HEK293 (cell line): ENCODE results near the gene COPS4.

Experiments
- CTCF ChIA-PET: fragments of 350-600 bp; formaldehyde crosslinking; extraction: SDS; loops from one replicate; lab custom pipeline; 2021; ENCODE audit warnings: antibody characterized with exemption; lab: Yijun Ruan, JAX
- POLR2A ChIA-PET: fragments of 300-600 bp; formaldehyde crosslinking; extraction: SDS; loops from one replicate; lab custom pipeline; 2020; ENCODE audit warnings: antibody characterized with exemption, inconsistent platforms; lab: Yijun Ruan, JAX
- H3K27ac ChIP-seq: fragments of 200-500 bp; sonication (Bioruptor generic); 2 replicates; pipeline ENCODE4 v1.5.1; 2014; ENCODE audit warnings: low read depth, low read length, control low read depth, inconsistent platforms; ENCODE audit errors: extremely low read depth
- H3K36me3 ChIP-seq, 2 experiments: fragments of 200-500 bp in 1 of 2; sonication (Bioruptor generic) in 1 of 2; 1 replicate in 1 of 2; 2 replicates in 1 of 2; pipeline ENCODE4 v1.5.1; 2014 to 2017; ENCODE audit warnings: inconsistent platforms in 2 of 2, low read length in 2 of 2; ENCODE audit not compliant: control insufficient read depth in 2 of 2, insufficient read depth in 1 of 2
- H3K4me1 ChIP-seq: fragments of 200-500 bp; sonication (Bioruptor generic); 2 replicates; pipeline ENCODE4 v1.5.1; 2014; ENCODE audit warnings: mild to moderate bottlenecking, low read length, inconsistent platforms; ENCODE audit not compliant: control insufficient read depth, insufficient read depth
- H3K4me3 ChIP-seq: 2 replicates; pipeline ENCODE4 v1.5.1; 2011; ENCODE audit warnings: low read depth, mild to moderate bottlenecking, control low read depth, low read length, moderate library complexity
- H3K9me3 ChIP-seq: fragments of 200-500 bp; sonication (Bioruptor generic); 2 replicates; pipeline ENCODE4 v1.5.1; 2014; ENCODE audit warnings: low read depth, low read length, inconsistent platforms; ENCODE audit not compliant: control insufficient read depth, insufficient read depth
- GFI1B ChIP-seq: fragments of 450-650 bp; formaldehyde crosslinking; IDR thresholded peaks from 2 replicates; pipeline ENCODE4 v1.5.1; 2016; ENCODE audit warnings: missing biosample characterization, missing genetic modification characterization
- PBX3 ChIP-seq: sonication (generic); formaldehyde crosslinking; IDR thresholded peaks from 2 replicates; pipeline ENCODE4 v1.8.1; 2022; ENCODE audit warnings: mild to moderate bottlenecking, moderate library complexity, missing genetic modification reagents
- SETDB1 ChIP-seq: IDR thresholded peaks from one replicate; pipeline ENCODE4 v1.6.1; 2017; ENCODE audit warnings: mild to moderate bottlenecking, low read length, moderate library complexity, mixed read lengths; ENCODE audit not compliant: insufficient read length
- SP2 ChIP-seq: fragments of 450-650 bp; formaldehyde crosslinking; IDR thresholded peaks from 2 replicates; pipeline ENCODE4 v1.5.1; 2016; ENCODE audit warnings: missing biosample characterization, missing genetic modification characterization
- SP3 ChIP-seq: fragments of 450-650 bp; formaldehyde crosslinking; IDR thresholded peaks from 2 replicates; pipeline ENCODE4 v1.5.1; 2016; ENCODE audit warnings: missing biosample characterization, missing genetic modification characterization
- YY1 ChIP-seq: fragments of 450-650 bp; formaldehyde crosslinking; IDR thresholded peaks from 2 replicates; pipeline ENCODE4 v1.5.1; 2018; ENCODE audit warnings: missing biosample characterization, missing genetic modification characterization
- ZBTB49 ChIP-seq: fragments of 450-650 bp; formaldehyde crosslinking; IDR thresholded peaks from 2 replicates; pipeline ENCODE4 v1.5.1; 2016; ENCODE audit warnings: missing biosample characterization, missing genetic modification characterization, low read depth
- ZNF214 ChIP-seq: fragments of 450-650 bp; formaldehyde crosslinking; IDR thresholded peaks from 2 replicates; pipeline ENCODE4 v1.5.1; 2017; ENCODE audit warnings: missing biosample characterization, mild to moderate bottlenecking, missing genetic modification characterization, borderline replicate concordance
- ZNF266 ChIP-seq: fragments of 450-650 bp; formaldehyde crosslinking; IDR thresholded peaks from 2 replicates; pipeline ENCODE4 v1.5.1; 2016; ENCODE audit warnings: missing biosample characterization, missing genetic modification characterization, low read depth
- ZNF280D ChIP-seq: fragments of 450-650 bp; formaldehyde crosslinking; IDR thresholded peaks from 2 replicates; pipeline ENCODE4 v1.5.1; 2016; ENCODE audit warnings: missing biosample characterization, missing genetic modification characterization
- ZNF354C ChIP-seq: fragments of 450-650 bp; formaldehyde crosslinking; IDR thresholded peaks from 2 replicates; pipeline ENCODE4 v1.5.1; 2016; ENCODE audit warnings: missing biosample characterization, missing genetic modification characterization, low read depth, borderline replicate concordance
- ZNF391 ChIP-seq: fragments of 450-650 bp; formaldehyde crosslinking; IDR thresholded peaks from 2 replicates; pipeline ENCODE4 v1.5.1; 2016; ENCODE audit warnings: low read depth, missing biosample characterization, missing genetic modification characterization, borderline replicate concordance
- ZNF404 ChIP-seq: fragments of 450-650 bp; formaldehyde crosslinking; IDR thresholded peaks from 2 replicates; pipeline ENCODE4 v1.5.1; 2017; ENCODE audit warnings: missing biosample characterization, missing genetic modification characterization
- ZNF501 ChIP-seq: fragments of 450-650 bp; formaldehyde crosslinking; IDR thresholded peaks from 2 replicates; pipeline ENCODE4 v1.5.1; 2016; ENCODE audit warnings: missing biosample characterization, missing genetic modification characterization
- ZNF549 ChIP-seq: fragments of 450-650 bp; IDR thresholded peaks from 2 replicates; pipeline ENCODE4 v1.5.1; 2018; ENCODE audit warnings: missing biosample characterization, missing genetic modification characterization, mild to moderate bottlenecking, inconsistent platforms, moderate library complexity
- ZNF664 ChIP-seq: fragments of 450-650 bp; formaldehyde crosslinking; IDR thresholded peaks from 2 replicates; pipeline ENCODE4 v1.5.1; 2016; ENCODE audit warnings: missing biosample characterization, missing genetic modification characterization
- ZNF677 ChIP-seq: fragments of 450-650 bp; IDR thresholded peaks from 2 replicates; pipeline ENCODE4 v1.5.0; 2018; ENCODE audit warnings: missing biosample characterization, mild to moderate bottlenecking, missing genetic modification characterization, moderate library complexity
- ZNF777 ChIP-seq: fragments of 450-650 bp; formaldehyde crosslinking; IDR thresholded peaks from 2 replicates; pipeline ENCODE4 v1.5.1; 2017; ENCODE audit warnings: missing biosample characterization, missing genetic modification characterization, borderline replicate concordance
- ZNF785 ChIP-seq: fragments of 450-650 bp; formaldehyde crosslinking; IDR thresholded peaks from 2 replicates; pipeline ENCODE4 v1.5.1; 2016; ENCODE audit warnings: missing biosample characterization, missing genetic modification characterization
- ZNF830 ChIP-seq: fragments of 450-650 bp; IDR thresholded peaks from 2 replicates; pipeline ENCODE4 v1.5.0; 2018; ENCODE audit warnings: missing biosample characterization, missing genetic modification characterization, low read depth, mild to moderate bottlenecking, moderate library complexity
- ZSCAN18 ChIP-seq: fragments of 450-650 bp; formaldehyde crosslinking; IDR thresholded peaks from 2 replicates; pipeline ENCODE4 v1.5.1; 2016; ENCODE audit warnings: missing biosample characterization, missing genetic modification characterization

The COPS4 gene

GRCh38 chr4:83025563-83025962 is 9.4 kb upstream of the COPS4 start:
- Histone ChIP-seq H3K27ac (no peak overlapping the region), H3K9me3 (no peaks in the 10 kb centered on the region), H3K4me1 (no peaks in the 10 kb centered on the region), H3K36me3 (no peaks in the 10 kb centered on the region), H3K4me3 (no peak overlapping the region)
- CTCF ChIA-PET: interaction anchor here (0.6 kb wide), 1 partner anchor 50 kb away, joined by 5 read pairs; no protein-coding TSS in a partner anchor
- no peak for TF ChIP-seq ZNF664 (tag by site-specific recombination)
- no peak for TF ChIP-seq SP2 (tag by site-specific recombination)
- no peak for TF ChIP-seq ZBTB49
- no peak for TF ChIP-seq ZNF391 (tag by site-specific recombination)
- no peak for TF ChIP-seq SP3 (tag by site-specific recombination)
- no peak for TF ChIP-seq ZNF501 (tag by site-specific recombination)
- no peak for TF ChIP-seq GFI1B (tag by site-specific recombination)
- POLR2A ChIA-PET: interaction anchor here (1.5 kb wide), 1 partner anchor 13 kb away, joined by 5 read pairs; no protein-coding TSS in a partner anchor

- Histone ChIP-seq H3K4me3 (no peak overlapping the region), H3K4me1 (no peaks in the 10 kb centered on the region), H3K9me3 (no peaks in the 10 kb centered on the region), H3K27ac (no peak overlapping the region), H3K36me3 (no peaks in the 10 kb centered on the region)
- CTCF ChIA-PET: no interaction called here
- TF ChIP-seq ZNF354C (tag by site-specific recombination): no peak
- TF ChIP-seq ZNF677: no peak
- no peak for TF ChIP-seq ZNF280D
- TF ChIP-seq ZNF830: no peak
- TF ChIP-seq SETDB1: no peak
- TF ChIP-seq ZNF549 (tag by site-specific recombination): no peak
- TF ChIP-seq ZNF214 (tag by site-specific recombination): no peak
- no peak for TF ChIP-seq PBX3 (CRISPR knock-in tag)
- no peak for TF ChIP-seq ZNF777 (tag by site-specific recombination)
- no peak for TF ChIP-seq ZNF785 (tag by site-specific recombination)
- no peak for TF ChIP-seq YY1 (tag by site-specific recombination)
- TF ChIP-seq ZNF404 (tag by site-specific recombination): no peak
- no peak for TF ChIP-seq ZNF266 (tag by site-specific recombination)
- TF ChIP-seq ZSCAN18 (tag by site-specific recombination): no peak
- POLR2A ChIA-PET: no interaction called here
These were observed 6.0 kb upstream of the COPS4 start for GRCh38 chr4:83028976-83029375.
